ENCODE data around the gene C1orf116. TPM values are rescaled to one million over a fixed set of nuclear protein-coding genes. Genes with fewer than 3 reads are reported as not detected.

The C1orf116 gene
- total RNA-seq, 2 donors from 2014 or later = not detected

- H3K36me3 Mint-ChIP-seq = no peaks in the 10 kb centered on the region
- H3K4me1 Mint-ChIP-seq (ENCODE audit: low read depth in 2 of 2) = peaks cover 13% of the 10 kb centered on the region in 2 donors
- H3K9me3 Mint-ChIP-seq = no peaks in the 10 kb centered on the region
- no peaks in the 10 kb centered on the region for H3K27me3 Mint-ChIP-seq
- no peak for ATAC-seq
- H3K27ac Mint-ChIP-seq = no peak overlapping the region
- no peak overlapping the region for H3K4me3 Mint-ChIP-seq
- DNase-seq (ENCODE audit: low spot score) = no peak
These were observed 37.4 kb upstream of the C1orf116 start for GRCh38 chr1:207069858-207070506.

- ATAC-seq = peak; percentile 70 to 76
These were observed 36.5 kb upstream of the C1orf116 start for GRCh38 chr1:207069061-207069460.

GRCh38 chr1:207067665-207068064 lies 35.1 kb upstream of the C1orf116 start:
- no peaks in the 10 kb centered on the region for H3K9me3 Mint-ChIP-seq
- H3K4me1 Mint-ChIP-seq (ENCODE audit: low read depth in 2 of 2) = peaks cover 20 to 25% of the 10 kb centered on the region in 2 donors
- DNase-seq (ENCODE audit: low spot score) (no peak), ATAC-seq (no peak)
- no peaks in the 10 kb centered on the region for H3K36me3 Mint-ChIP-seq
- H3K27ac Mint-ChIP-seq = no peak overlapping the region
- H3K27me3 Mint-ChIP-seq = no peaks in the 10 kb centered on the region
- H3K4me3 Mint-ChIP-seq = no peak overlapping the region

More at GRCh38 chr1:207069061-207069460, 36.5 kb upstream of the C1orf116 start:
- peak overlapping the region; percentile 25 to 80 for H3K27ac Mint-ChIP-seq
- H3K4me3 Mint-ChIP-seq = no peak overlapping the region
- H3K4me1 Mint-ChIP-seq (ENCODE audit: low read depth in 2 of 2) = peaks cover 13% of the 10 kb centered on the region in 2 donors
- no peaks in the 10 kb centered on the region for H3K27me3 Mint-ChIP-seq
- DNase-seq (ENCODE audit: low spot score) = no peak
- no peaks in the 10 kb centered on the region for H3K9me3 Mint-ChIP-seq
- no peaks in the 10 kb centered on the region for H3K36me3 Mint-ChIP-seq

GRCh38 chr1:207067185-207067584 lies 34.6 kb upstream of the C1orf116 start:
- H3K4me1 Mint-ChIP-seq (ENCODE audit: low read depth in 2 of 2) = peaks cover 24 to 30% of the 10 kb centered on the region in 2 donors
- H3K4me3 Mint-ChIP-seq = no peak overlapping the region
- no peaks in the 10 kb centered on the region for H3K27me3 Mint-ChIP-seq
- ATAC-seq (no peak), DNase-seq (ENCODE audit: low spot score) (no peak)
- no peaks in the 10 kb centered on the region for H3K9me3 Mint-ChIP-seq
- no peaks in the 10 kb centered on the region for H3K36me3 Mint-ChIP-seq
- H3K27ac Mint-ChIP-seq = no peak overlapping the region

GRCh38 chr1:207064561-207064960 lies 32.0 kb upstream of the C1orf116 start:
- ATAC-seq (no peak), DNase-seq (ENCODE audit: low spot score) (no peak)
- Mint-ChIP-seq H3K4me3 (no peak overlapping the region), H3K9me3 (no peaks in the 10 kb centered on the region), H3K27me3 (no peaks in the 10 kb centered on the region), H3K36me3 (no peaks in the 10 kb centered on the region), H3K27ac (no peak overlapping the region), H3K4me1 (ENCODE audit: low read depth in 2 of 2) (peaks cover 18 to 22% of the 10 kb centered on the region in 2 donors)

- Mint-ChIP-seq H3K36me3 (no peaks in the 10 kb centered on the region), H3K4me1 (ENCODE audit: low read depth in 2 of 2) (peaks cover 11 to 16% of the 10 kb centered on the region in 2 donors), H3K4me3 (peak overlapping the region; percentile 25), H3K27ac (peak overlapping the region in 1 of 2 donors; percentile 4), H3K27me3 (no peaks in the 10 kb centered on the region), H3K9me3 (no peaks in the 10 kb centered on the region)
- ATAC-seq (peak in 1 of 2 donors; percentile 61), DNase-seq (ENCODE audit: low spot score) (no peak)
These were observed 30.5 kb upstream of the C1orf116 start for GRCh38 chr1:207063014-207063413.

GRCh38 chr1:207062058-207062457 lies 29.5 kb upstream of the C1orf116 start:
- Mint-ChIP-seq H3K27me3 (no peaks in the 10 kb centered on the region), H3K4me1 (ENCODE audit: low read depth in 2 of 2) (peaks cover 11 to 16% of the 10 kb centered on the region in 2 donors)

GRCh38 chr1:207060596-207060995 lies 28.0 kb upstream of the C1orf116 start:
- ATAC-seq (no peak), DNase-seq (ENCODE audit: low spot score) (no peak)
- Mint-ChIP-seq H3K27me3 (no peaks in the 10 kb centered on the region), H3K4me1 (ENCODE audit: low read depth in 2 of 2) (peaks cover 11 to 16% of the 10 kb centered on the region in 2 donors), H3K9me3 (no peaks in the 10 kb centered on the region), H3K36me3 (no peaks in the 10 kb centered on the region), H3K27ac (no peak overlapping the region), H3K4me3 (no peak overlapping the region)

More at GRCh38 chr1:207062058-207062457, 29.5 kb upstream of the C1orf116 start:
- DNase-seq (ENCODE audit: low spot score) = no peak
- Mint-ChIP-seq H3K9me3 (no peaks in the 10 kb centered on the region), H3K27ac (no peak overlapping the region), H3K36me3 (no peaks in the 10 kb centered on the region), H3K4me3 (no peak overlapping the region)
- ATAC-seq = no peak

GRCh38 chr1:207059881-207060280 lies 27.3 kb upstream of the C1orf116 start:
- Mint-ChIP-seq H3K36me3 (no peaks in the 10 kb centered on the region), H3K4me3 (no peak overlapping the region), H3K4me1 (ENCODE audit: low read depth in 2 of 2) (peaks cover 11 to 16% of the 10 kb centered on the region in 2 donors), H3K9me3 (no peaks in the 10 kb centered on the region), H3K27ac (no peak overlapping the region), H3K27me3 (no peaks in the 10 kb centered on the region)
- ATAC-seq = no peak
- no peak for DNase-seq (ENCODE audit: low spot score)

- Mint-ChIP-seq H3K9me3 (no peaks in the 10 kb centered on the region), H3K27me3 (no peaks in the 10 kb centered on the region), H3K27ac (no peak overlapping the region), H3K4me3 (no peak overlapping the region), H3K36me3 (no peaks in the 10 kb centered on the region), H3K4me1 (ENCODE audit: low read depth in 2 of 2) (peaks cover 11 to 16% of the 10 kb centered on the region in 2 donors)
- ATAC-seq (no peak), DNase-seq (ENCODE audit: low spot score) (no peak)
These were observed 26.6 kb upstream of the C1orf116 start for GRCh38 chr1:207058878-207059867.

- ATAC-seq (no peak), DNase-seq (ENCODE audit: low spot score) (no peak)
- H3K4me3 Mint-ChIP-seq = no peak overlapping the region
- H3K27ac Mint-ChIP-seq = no peak overlapping the region
- H3K27me3 Mint-ChIP-seq = no peaks in the 10 kb centered on the region
- H3K36me3 Mint-ChIP-seq = no peaks in the 10 kb centered on the region
- no peaks in the 10 kb centered on the region for H3K9me3 Mint-ChIP-seq
- peaks cover 11 to 12% of the 10 kb centered on the region in 2 donors for H3K4me1 Mint-ChIP-seq (ENCODE audit: low read depth in 2 of 2)
These were observed 25.7 kb upstream of the C1orf116 start for GRCh38 chr1:207058252-207058651.

GRCh38 chr1:207056673-207057072 lies 24.1 kb upstream of the C1orf116 start:
- H3K36me3 Mint-ChIP-seq = no peaks in the 10 kb centered on the region
- ATAC-seq (no peak), DNase-seq (ENCODE audit: low spot score) (no peak)
- no peaks in the 10 kb centered on the region for H3K9me3 Mint-ChIP-seq
- H3K27ac Mint-ChIP-seq = no peak overlapping the region
- H3K4me3 Mint-ChIP-seq = no peak overlapping the region
- peaks cover 11 to 14% of the 10 kb centered on the region in 2 donors for H3K4me1 Mint-ChIP-seq (ENCODE audit: low read depth in 2 of 2)
- H3K27me3 Mint-ChIP-seq = no peaks in the 10 kb centered on the region

- H3K27me3 Mint-ChIP-seq = no peaks in the 10 kb centered on the region
- no peak for DNase-seq (ENCODE audit: low spot score)
- H3K9me3 Mint-ChIP-seq = no peaks in the 10 kb centered on the region
- no peak overlapping the region for H3K4me3 Mint-ChIP-seq
- no peaks in the 10 kb centered on the region for H3K36me3 Mint-ChIP-seq
- ATAC-seq = no peak
- H3K27ac Mint-ChIP-seq = no peak overlapping the region
- H3K4me1 Mint-ChIP-seq (ENCODE audit: low read depth in 2 of 2) = peaks cover 19 to 23% of the 10 kb centered on the region in 2 donors
These were observed 22.9 kb upstream of the C1orf116 start for GRCh38 chr1:207055386-207056001.
